ENCODE measurements around the gene GSPT1.

GSPT1 gene

GRCh38 chr16:11907160-11907970, 8.4 kb downstream of the GSPT1 start:
- no peak overlapping the region for H3K4me3 ChIP-seq (replicated peaks; ENCODE audit: low read depth, low read length)
- DNase-seq (ENCODE audit: low read depth): no peak
- no peak for TF ChIP-seq CTCF (IDR thresholded peaks at IDR 0.05; ENCODE audit: low read length, missing control alignments)

GRCh38 chr16:11903906-11904305, 11.8 kb downstream of the GSPT1 start:
- DNase-seq (ENCODE audit: low read depth): no peak
- H3K4me3 ChIP-seq (replicated peaks; ENCODE audit: low read depth, low read length): no peak overlapping the region
- TF ChIP-seq CTCF (IDR thresholded peaks at IDR 0.05; ENCODE audit: low read length, missing control alignments): no peak

- no peak overlapping the region for H3K4me3 ChIP-seq (replicated peaks; ENCODE audit: low read depth, low read length)
- TF ChIP-seq CTCF (IDR thresholded peaks at IDR 0.05; ENCODE audit: low read length, missing control alignments): no peak
- no peak for DNase-seq (ENCODE audit: low read depth)
Observed at GRCh38 chr16:11901091-11901490, 14.7 kb downstream of the GSPT1 start.

GRCh38 chr16:11896486-11897176, 19.1 kb downstream of the GSPT1 start:
- DNase-seq (ENCODE audit: low read depth): peak; percentile 62
- no peak overlapping the region for H3K4me3 ChIP-seq (replicated peaks; ENCODE audit: low read depth, low read length)
- no peak for TF ChIP-seq CTCF (IDR thresholded peaks at IDR 0.05; ENCODE audit: low read length, missing control alignments)

- no peak overlapping the region for H3K4me3 ChIP-seq (replicated peaks; ENCODE audit: low read depth, low read length)
- no peak for TF ChIP-seq CTCF (IDR thresholded peaks at IDR 0.05; ENCODE audit: low read length, missing control alignments)
- no peak for DNase-seq (ENCODE audit: low read depth)
Observed at GRCh38 chr16:11893571-11893970, 22.2 kb downstream of the GSPT1 start.

GRCh38 chr16:11892761-11893160, 23.0 kb downstream of the GSPT1 start:
- no peak for TF ChIP-seq CTCF (IDR thresholded peaks at IDR 0.05; ENCODE audit: low read length, missing control alignments)
- no peak overlapping the region for H3K4me3 ChIP-seq (replicated peaks; ENCODE audit: low read depth, low read length)
- no peak for DNase-seq (ENCODE audit: low read depth)
